ENCODE data around the gene SH2D4B.

Gene SH2D4B

DNA sequence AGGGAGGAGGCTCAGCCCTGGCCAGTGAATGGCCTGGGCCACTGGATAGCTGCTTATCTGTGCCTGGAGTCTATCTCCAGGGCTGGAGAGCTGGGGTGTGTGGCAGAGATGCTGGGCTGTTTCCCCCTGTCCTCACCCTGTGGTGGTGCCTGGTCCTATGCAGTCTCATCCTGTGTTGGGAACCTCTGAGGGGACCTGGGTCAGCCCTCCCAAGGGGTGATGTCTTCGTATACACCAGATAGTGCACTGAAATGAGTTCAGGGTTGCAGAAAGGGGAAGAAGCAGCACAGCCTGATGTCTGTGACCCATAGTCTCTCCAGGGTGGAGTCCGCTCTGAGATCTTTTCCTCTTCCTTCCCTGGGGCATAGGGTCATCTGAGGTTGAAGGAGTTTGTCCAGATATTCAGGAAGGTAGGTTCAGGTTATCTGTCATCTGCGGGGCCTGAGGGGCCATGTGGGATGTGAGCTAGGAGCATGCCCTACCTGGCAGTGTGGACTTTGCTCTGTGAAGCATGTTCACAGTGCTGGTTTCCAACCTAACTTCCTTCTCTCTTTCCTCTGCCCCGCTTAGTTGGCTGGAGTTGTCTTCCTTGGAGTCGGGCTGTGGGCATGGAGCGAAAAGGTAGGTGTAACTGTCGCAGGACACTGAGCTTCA, 33.4 kb upstream of the SH2D4B start:
- no peak for DNase-seq

DNA sequence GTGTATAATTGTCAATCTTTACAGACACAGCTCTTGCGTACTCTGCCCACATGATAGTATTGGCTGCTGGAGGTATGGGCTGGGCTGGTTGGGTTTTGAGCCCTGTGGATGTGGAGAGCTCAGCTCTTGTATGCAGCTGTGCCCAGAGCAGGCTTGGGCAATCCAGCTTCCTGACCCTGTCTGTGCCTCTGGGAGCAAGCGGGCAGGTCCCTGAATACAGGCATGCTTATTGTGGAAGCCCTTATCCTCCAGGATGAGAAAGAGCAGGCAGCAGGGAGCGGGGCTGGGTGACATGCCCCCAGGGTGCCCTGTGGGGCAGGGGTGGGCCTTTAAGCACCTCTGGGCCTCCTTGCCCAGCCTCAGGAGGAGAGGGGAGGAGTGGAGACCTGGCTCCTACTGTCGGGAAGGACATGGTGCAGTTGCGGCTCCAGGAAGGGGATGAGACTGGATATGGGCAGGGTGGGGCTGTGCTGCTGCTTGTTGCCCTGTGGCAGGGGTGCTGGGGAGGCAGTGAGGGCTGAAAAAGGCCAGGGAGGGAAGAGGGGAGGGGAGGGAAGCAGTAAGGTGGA, 32.7 kb upstream of the SH2D4B start:
- no peak for DNase-seq

DNA sequence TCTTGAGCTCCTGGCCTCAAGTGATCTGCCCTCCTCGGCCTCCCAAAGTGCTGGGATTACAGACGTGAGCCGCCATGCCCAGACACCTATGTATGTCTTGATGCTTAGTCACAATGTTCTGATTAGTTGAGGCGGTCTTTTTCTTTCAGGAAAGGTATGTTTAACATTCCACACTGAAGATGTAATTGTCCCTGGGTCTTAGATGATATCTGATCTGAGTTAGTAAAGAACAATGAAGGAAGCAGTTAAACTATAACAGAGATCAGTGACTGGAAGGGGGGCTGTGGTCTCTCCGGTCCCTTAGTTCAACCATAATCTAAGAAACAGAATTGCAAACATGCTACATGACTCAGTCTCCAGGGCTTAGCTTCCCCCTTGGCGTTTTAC, 31.5 kb upstream of the SH2D4B start:
- no peak for DNase-seq

DNA sequence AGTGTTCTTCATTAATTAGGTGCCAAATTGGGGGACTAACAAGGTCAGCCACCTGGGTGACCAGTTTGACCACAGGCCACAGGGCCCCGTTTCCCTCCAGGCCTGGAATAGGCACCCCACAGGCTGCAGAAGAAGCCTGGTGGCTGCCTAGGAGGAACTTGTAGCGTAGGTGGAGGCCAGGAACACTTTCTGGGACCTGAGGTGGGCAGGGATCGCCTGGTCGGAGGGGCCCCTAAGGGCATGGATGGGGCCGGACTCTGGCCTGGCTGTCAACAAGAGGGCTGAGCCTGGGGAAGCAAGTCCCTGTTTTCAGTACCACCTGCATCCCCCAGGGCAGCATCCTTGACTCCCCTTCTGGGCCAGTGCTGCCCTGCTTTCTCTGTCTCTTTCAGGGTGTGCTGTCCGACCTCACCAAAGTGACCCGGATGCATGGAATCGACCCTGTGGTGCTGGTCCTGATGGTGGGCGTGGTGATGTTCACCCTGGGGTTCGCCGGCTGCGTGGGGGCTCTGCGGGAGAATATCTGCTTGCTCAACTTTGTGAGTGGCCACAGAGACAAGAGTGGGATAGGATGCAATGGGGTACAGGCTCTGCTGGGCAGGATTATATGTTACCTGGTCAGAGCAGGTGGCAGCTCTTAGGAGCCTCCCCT, 30.7 kb upstream of the SH2D4B start:
- DNase-seq = no peak

DNA sequence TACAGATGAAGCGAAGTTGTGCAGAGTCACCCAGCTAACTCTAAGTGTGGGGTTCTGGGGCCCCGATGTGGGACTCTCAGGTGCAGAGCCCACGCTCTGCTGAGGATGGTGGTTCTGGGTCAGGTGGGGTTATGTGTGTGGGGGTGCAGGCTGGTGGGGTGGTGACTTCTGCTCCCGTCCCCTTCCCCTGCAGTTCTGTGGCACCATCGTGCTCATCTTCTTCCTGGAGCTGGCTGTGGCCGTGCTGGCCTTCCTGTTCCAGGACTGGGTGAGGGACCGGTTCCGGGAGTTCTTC, 28.6 kb upstream of the SH2D4B start:
- DNase-seq = no peak

DNA sequence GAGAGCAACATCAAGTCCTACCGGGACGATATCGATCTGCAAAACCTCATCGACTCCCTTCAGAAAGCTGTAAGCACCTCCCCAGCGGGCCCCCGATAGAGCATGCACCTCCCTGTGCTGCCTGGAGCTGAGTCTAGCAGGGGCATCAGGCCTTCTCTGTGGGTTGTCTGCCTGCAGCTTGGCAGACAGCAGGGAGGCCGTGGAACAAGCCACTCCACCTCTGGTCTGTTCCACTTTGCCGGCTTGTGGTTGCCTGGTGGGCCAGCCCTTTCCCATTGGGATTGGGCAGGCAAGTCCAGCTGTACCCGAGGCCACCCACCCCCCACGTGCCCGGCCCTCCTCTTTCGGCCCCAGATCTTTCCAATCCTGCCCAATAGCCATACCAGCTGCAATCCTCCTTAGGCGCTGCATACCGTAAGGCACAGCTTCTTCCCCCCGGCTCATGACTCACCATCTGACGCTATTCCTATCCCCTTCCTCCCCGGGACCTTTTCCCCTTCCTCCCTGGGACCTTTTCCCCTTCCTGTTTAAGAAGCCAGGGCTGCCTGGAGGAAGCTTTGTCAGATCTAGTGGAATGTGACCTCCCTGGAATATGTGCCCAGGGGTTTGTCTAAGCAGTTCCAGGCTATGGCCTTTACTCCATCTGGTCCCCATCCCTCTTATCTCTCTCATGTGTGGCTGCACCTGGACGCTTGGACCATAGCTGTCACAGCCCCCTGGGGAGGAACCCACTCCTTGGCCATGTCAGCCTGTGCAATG, 28.1 kb upstream of the SH2D4B start:
- DNase-seq = no peak

DNA sequence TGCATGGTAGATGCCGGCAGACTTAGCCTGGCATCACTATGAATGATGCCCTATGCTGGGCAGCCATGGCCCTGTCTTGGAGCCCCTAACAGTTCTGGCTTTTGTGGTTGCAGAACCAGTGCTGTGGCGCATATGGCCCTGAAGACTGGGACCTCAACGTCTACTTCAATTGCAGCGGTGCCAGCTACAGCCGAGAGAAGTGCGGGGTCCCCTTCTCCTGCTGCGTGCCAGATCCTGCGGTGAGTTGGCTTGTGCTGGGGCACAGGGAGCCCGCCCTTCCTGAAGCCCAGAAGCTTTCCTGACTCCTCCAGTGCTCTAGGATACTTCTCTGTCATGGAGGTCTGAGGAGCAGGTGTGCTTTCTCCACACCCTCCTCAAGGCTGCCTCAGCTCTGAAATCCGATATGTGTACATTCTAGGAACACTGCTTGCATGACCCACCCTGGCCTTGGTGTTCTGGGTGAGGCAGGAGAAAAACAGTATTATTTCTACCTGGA, 25.6 kb upstream of the SH2D4B start:
- no peak for DNase-seq

DNA sequence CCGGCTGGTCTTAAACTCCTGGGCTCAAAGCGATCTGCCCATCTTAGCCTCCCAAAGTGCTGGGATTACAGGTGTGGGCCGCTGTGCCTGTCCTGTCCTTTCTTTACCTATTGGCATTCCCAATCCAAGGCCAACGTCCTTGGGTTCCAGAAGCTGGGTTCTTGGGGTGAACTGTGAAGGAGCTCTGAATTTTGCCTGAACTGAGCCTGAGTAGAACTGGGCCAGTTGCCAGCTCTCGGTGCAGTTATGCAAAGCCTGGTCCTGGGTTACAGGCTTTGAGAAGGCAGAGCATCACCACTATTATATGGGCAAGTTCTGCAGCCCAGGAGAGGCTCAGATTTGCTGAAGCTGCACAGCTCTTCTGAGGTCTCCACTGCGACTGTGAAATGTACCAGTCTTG, 24.6 kb upstream of the SH2D4B start:
- DNase-seq = no peak

DNA sequence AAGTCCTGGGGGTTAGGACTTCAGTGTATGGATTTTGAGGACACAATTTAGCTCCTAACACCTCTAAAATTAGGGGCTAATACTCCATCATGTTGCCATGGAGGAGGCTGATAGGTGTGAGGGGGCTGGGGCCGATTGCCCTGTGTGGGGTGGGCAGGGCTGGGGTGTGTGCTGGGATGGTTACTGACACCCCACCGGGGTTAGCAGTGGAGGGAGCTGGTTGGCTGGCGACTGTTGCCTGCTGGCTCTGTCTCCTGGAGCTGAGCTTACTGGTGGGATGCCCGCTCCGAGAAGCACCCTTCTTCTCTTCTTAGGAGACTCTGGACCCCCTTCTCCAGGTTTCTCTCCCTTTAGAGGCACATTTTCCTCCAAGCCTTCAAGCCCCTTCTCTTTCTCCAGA, 22.2 kb upstream of the SH2D4B start:
- DNase-seq = no peak

DNA sequence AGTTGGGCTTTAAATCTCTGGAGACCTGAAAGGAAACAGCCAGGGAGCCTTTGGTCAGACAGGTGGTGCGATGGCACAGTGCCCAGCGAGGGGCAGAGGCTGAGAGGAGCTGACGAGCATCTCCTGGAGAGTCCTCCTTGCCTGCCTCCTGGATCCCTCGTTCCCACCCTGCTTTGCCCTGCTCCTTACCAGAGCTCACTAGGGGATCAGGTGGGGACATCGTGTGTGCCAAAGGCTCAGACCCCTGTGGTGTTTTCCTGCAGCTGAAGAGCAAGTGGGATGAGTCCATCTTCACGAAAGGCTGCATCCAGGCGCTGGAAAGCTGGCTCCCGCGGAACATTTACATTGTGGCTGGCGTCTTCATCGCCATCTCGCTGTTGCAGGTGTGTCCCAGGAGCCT, 21.8 kb upstream of the SH2D4B start:
- no peak for DNase-seq

DNA sequence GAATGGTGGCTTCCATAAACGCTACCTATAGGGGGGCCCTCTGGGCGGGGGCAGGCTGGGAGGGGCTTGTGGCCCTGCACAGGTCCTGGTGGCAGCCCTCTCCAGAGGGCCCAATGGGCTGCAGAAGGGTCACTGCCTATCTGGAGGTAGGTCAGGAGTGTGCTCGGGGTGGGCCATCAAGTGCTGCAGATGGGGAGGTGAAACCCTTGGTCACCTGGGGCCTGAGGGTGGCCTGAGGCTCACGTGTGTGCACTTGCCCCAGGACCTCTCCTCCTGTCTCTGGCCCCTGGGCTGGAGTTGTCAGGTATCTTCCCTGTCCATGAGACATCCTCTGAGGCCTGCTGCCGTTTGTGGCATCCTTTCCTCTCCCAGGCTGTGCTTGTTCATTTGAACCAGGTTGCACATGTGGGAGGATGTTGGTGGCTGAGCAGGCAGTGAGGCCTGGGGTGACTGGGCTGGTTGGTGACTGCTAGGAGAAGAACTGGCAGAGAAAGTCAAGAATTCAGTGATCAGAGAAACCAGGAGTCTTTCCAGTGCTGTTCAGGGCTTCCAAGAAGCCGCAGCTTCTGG, 21.1 kb upstream of the SH2D4B start:
- DNase-seq = no peak

DNA sequence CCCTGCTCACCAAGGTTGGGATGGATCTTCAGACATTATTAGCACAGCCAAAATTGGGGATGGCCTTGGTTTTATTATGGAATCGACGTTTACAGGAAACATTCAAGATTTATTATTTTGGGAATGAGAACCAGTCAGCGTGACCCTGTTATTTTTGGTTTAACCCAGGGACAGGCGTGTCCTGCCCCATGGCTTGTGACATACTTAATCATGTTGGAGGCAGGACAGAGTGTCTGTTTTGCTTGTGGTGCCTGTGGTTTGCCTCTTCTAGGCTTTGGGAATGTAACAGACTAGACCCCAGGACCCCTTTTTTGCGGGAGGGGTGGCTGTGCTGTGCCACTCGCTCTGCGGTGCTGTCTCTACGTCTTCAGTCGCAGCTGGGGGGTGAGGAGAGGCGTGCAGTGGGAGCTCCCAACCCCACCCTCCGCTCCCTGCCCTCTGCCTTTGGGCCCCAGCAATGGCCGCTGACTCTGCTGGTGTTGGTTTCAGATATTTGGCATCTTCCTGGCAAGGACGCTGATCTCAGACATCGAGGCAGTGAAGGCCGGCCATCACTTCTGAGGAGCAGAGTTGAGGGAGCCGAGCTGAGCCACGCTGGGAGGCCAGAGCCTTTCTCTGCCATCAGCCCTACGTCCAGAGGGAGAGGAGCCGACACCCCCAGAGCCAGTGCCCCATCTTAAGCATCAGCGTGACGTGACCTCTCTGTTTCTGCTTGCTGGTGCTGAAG, 20.1 kb upstream of the SH2D4B start:
- DNase-seq = no peak

DNA sequence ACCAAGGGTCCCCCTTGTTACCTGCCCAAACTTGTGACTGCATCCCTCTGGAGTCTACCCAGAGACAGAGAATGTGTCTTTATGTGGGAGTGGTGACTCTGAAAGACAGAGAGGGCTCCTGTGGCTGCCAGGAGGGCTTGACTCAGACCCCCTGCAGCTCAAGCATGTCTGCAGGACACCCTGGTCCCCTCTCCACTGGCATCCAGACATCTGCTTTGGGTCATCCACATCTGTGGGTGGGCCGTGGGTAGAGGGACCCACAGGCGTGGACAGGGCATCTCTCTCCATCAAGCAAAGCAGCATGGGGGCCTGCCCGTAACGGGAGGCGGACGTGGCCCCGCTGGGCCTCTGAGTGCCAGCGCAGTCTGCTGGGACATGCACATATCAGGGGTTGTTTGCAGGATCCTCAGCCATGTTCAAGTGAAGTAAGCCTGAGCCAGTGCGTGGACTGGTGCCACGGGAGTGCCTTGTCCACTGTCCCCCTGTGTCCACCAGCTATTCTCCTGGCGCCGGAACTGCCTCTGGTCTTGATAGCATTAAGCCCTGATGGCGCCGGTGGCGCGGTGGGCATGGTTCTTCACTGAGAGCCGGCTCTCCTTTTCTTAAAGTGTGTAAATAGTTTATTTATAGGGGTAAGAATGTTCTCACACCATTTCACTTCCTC, 19.4 kb upstream of the SH2D4B start:
- DNase-seq = no peak

DNA sequence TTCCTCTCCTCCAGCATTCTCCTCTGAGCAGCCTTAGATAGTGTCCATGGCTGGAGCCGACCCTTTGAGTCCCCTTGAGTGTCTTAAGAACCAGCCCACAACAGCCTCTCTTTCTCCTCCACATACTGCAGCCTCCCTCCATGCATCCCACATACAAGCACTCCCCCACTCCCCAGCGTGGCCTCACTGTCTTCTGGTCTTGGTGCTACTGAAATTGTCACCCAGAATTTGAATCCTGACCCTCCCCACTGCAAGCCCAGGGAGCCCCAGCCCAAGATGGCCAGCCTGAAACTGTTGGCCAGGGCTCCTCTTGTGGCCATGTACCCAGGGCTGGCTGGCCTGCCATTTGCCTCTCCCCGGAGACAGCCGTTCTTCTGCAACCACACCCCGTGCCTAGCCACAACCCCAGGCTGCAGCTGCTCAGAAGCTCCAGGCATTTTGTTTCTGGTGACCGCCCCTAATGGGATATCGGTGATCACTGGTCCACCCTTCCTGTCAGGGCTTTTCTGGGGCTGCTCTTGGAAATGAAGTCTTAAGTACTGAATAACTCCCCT, 18.8 kb upstream of the SH2D4B start:
- no peak for DNase-seq

DNA sequence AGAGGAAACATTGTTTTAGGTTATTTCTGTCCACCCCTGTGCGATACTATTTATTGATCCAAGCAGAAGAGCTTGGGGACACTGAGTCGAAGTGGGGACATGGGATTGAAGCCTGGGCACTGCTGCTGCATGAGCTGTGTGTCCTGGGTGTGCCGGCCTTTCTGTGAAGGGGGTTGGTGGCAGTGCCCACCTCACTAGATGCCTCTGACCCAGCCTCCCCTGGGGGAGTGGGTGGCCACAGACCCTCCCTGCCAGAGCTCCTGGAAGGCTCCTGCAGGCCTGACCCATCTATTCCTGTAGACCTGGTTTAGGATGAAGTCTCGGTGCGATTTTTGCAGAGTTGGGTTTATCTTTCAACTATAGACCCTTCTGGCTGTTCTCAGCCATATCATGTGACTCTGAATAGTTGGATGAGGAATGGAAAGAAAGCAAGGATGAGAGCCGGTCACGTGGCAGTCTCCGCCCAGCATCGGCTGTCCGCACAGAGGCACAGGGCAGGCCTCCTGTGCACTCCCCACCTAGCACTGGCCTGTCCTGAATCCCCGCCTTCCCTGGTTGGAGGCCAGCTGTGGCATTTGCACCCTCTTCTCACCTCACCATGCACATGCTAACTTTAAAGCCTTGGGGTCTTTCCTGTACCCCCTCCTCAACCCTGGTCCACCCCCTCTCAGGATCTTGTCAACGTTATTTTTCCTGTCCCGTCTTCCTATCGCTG, 17.6 kb upstream of the SH2D4B start:
- no peak for DNase-seq

DNA sequence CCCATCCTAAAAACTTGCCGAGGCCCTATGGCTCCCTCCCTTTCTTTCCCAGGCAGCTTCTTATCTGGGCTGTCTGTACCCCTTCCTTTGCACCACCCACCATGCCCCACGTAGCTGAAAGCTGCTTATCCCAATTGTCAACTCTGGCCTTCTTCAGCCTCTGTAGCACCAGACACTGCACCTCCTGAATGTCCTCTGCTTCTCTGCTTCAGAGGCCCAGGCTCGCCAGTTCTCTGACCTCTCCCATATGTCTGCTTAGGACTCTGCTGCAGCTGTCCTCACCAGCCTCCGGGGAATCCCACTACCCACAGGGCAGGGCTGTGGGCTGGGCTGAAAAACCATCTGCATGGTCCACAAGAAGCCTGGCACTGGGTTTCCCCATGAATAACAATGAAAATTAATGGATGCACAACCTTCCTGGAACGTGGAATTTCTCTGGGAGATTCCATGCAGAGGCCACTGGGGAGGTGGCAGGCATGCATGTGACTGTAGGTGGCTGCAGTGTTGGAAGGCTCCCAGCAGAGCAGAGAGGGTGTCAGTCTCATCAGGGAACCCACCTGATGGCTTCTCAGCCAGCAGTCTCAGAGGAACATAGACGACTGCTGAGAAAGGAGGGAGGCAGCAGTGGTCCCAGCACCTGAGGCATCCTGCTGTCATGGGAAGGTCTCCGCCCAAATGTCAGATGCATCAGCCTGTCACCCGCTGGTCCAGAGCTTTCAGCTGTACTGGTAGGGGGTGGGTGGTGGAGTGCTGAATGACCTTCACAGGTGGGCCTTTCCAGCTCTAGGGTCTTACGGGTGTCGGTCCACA, 16.8 kb upstream of the SH2D4B start:
- DNase-seq = no peak

DNA sequence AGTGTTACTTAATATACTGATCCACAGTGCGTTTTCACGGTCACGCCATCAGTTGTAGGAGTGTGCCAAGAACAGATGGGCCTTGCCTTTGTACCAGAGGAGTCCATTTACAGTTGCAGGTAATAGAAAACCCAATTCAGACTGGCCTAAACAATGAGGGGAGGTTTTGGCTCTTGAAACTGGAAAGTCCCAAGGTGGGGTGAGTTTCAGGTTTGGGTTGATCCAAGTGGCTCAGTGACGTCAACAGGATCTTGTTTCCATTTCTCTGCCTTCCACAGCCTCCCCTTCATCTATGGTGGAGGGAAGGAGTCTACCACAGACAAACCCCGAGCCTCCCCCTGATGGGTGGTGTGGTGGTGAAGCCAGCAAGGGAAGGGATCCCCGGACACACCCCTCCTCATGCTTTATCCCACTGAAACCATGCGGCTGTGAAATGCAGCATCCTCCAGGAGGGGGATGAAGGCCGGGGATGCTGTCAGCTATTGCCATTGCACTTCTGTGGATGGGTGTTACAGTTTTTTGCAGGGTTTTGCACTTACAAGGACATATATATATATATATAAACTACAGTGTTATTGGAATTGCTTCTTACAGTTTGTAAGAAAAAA, 14.8 kb upstream of the SH2D4B start:
- DNase-seq = no peak

DNA sequence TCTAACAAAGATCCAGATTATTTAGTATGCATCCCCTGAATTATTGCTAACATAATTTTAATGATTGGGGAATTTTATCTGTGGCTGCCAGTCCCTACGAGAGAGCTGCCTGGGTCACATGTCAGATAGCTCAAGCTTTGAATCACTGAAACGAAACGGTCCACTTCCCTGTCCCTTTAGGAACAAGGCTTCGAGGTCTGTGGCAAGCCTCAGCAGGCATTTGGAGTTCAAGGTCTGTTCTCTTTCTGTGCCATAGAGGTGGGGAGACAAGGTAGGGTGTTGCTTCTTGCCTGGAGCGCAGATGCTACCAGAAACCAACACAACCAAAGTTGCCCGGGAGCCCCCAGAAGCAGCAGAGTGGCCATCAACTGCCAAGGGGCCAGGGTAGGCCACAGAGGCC, 13.9 kb upstream of the SH2D4B start:
- DNase-seq = no peak

DNA sequence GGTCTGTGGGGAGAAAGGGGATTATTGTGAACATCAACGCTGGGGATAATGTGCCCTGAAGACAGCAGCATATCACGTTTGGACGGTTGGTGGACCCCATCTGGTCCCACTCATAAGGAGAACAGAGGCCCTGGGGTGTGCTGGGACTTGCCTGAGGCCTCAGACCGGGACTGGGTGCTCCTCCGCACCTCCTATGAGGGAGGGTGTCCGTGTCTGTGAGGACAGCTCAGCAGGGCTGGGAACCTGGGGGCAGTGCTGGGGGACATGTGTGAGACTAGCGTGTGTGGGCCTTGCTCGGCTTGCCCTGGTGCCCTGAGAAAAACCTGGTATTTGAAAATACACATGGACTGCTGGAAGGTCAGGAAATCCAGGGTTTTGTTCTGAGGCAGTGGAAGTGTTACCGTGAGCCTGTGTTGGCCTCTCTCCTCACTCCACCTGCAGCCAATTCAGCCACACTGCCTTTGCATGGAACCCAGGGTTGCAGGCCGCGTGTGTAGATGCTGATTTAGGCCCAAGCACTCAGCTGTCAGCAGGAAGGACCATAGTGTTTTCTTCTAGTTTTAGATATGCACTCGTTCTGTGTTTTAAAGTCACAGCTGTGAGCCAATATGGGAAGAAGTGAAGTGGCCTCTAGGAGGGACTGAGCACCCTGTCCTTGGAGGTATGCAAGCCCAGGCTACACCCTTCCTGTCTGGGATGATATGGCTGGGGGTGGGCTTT, 13.4 kb upstream of the SH2D4B start:
- DNase-seq = no peak

All from activated CD4-positive, alpha-beta T cell treated with anti-CD3 and anti-CD28 coated beads, Interleukin-2, amount 50 U/mL, for 48 hours (primary cell).